Activated CD8-positive, alpha-beta T cell treated with anti-CD3 and anti-CD28 coated beads for 36 hours (primary cell): ENCODE measurements around the gene RFTN1. TPM values are rescaled to one million over a fixed set of nuclear protein-coding genes. Genes with fewer than 3 reads are reported as not detected.

ENCODE experiments used
- ATAC-seq: fragments of 200-7000 bp; cut with Tn5 transposase; one replicate; pipeline ENCODE4 v1.10.0; 2021; ENCODE audit warnings: mild to moderate bottlenecking, moderate library complexity
- CTCF ChIA-PET: fragments of 350-600 bp; sonication (Branson Sonifier 250); formaldehyde crosslinking; loops from one replicate; lab custom pipeline; 2021; ENCODE audit warnings: antibody characterized with exemption; lab: Charles Lee
- POLR2A ChIA-PET: fragments of 350-600 bp; sonication (Branson Sonifier 250); formaldehyde crosslinking; loops from one replicate; lab custom pipeline; 2021; ENCODE audit warnings: antibody characterized with exemption; lab: Charles Lee
- DNase-seq: peaks from one replicate; pipeline ENCODE4 v3.0.0-alpha.2; 2020
- H3K27ac Mint-ChIP-seq: one replicate; pipeline ENCODE4 v1.8.0; 2021; ENCODE audit warnings: mild to moderate bottlenecking, mixed read lengths
- H3K27me3 Mint-ChIP-seq: one replicate; pipeline ENCODE4 v1.8.0; 2021; ENCODE audit warnings: mixed read lengths
- H3K36me3 Mint-ChIP-seq: one replicate; pipeline ENCODE4 v1.8.0; 2021; ENCODE audit warnings: low read depth, mixed read lengths
- H3K4me1 Mint-ChIP-seq: one replicate; pipeline ENCODE4 v1.8.0; 2021; ENCODE audit warnings: low read depth, mixed read lengths
- H3K4me3 Mint-ChIP-seq: one replicate; pipeline ENCODE4 v1.8.0; 2021; ENCODE audit warnings: mild to moderate bottlenecking, moderate library complexity, mixed read lengths
- H3K9me3 Mint-ChIP-seq: one replicate; pipeline ENCODE4 v1.8.0; 2021; ENCODE audit warnings: mixed read lengths
- intact Hi-C: fragments of 100-400 bp; cut with micrococcal nuclease; formaldehyde crosslinking; loops from one replicate; pipeline ENCODE4 v1.10.0; 2022
- total RNA-seq, 2 experiments: library from RNA; stranded (reverse); gene quantifications; one replicate each; pipeline ENCODE4 v1.2.3, GENCODE V29; 2021
- TF ChIP-seq, protein P1 (sequence below): fragments of 200-600 bp; IDR thresholded peaks from one replicate; pipeline ENCODE4 v1.8.0; 2022; ENCODE audit warnings: antibody characterized with exemption, mild to moderate bottlenecking

RFTN1 gene
- total RNA-seq, 2 experiments from 2014 or later: 113 to 125 TPM

DNA sequence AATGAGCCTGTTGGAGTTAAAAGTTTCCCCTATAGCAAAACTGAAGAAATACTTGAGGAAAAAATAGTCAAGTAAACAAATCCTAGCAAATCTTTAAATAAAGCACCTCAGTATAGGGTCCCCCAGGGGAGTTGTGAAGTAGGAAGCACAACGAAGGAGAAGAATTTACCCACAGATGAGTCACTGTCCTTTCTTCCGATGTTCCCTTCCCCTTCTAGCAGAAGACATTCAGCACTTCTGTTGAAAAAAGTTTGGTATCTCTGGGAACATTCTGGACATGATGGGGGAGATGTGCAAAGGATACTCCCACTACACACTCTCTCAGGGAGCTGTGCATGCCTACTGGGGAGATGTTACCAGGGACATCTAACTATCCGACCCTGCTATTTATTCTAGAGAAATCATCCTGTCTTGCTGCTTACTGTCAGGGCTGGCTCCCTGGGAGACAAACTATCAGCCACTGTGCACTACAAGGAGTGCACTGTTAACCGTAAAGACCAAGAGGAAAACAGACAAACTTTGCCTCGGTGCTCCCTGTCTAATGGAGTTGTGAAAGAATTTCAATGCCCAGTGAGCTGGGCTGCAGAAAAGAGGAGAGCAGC is 93.8 kb downstream of the RFTN1 start:
- Mint-ChIP-seq H3K4me3 (no peak overlapping the region), H3K36me3 (peaks cover 18% of the 10 kb centered on the region), H3K27ac (no peak overlapping the region), H3K9me3 (no peaks in the 10 kb centered on the region), H3K27me3 (no peaks in the 10 kb centered on the region), H3K4me1 (peaks cover 31% of the 10 kb centered on the region)
- POLR2A ChIA-PET: interaction anchor here (0.8 kb wide), 1 partner anchor 61 kb away, joined by 3 read pairs; no protein-coding TSS in a partner anchor
- DNase-seq: no peak
- intact Hi-C loops: no loop called here
- CTCF ChIA-PET: no interaction called here
- no peak for ATAC-seq
- TF ChIP-seq, protein P1, sequence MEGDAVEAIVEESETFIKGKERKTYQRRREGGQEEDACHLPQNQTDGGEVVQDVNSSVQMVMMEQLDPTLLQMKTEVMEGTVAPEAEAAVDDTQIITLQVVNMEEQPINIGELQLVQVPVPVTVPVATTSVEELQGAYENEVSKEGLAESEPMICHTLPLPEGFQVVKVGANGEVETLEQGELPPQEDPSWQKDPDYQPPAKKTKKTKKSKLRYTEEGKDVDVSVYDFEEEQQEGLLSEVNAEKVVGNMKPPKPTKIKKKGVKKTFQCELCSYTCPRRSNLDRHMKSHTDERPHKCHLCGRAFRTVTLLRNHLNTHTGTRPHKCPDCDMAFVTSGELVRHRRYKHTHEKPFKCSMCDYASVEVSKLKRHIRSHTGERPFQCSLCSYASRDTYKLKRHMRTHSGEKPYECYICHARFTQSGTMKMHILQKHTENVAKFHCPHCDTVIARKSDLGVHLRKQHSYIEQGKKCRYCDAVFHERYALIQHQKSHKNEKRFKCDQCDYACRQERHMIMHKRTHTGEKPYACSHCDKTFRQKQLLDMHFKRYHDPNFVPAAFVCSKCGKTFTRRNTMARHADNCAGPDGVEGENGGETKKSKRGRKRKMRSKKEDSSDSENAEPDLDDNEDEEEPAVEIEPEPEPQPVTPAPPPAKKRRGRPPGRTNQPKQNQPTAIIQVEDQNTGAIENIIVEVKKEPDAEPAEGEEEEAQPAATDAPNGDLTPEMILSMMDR: no peak

GRCh38 chr3:16417945-16418739 is 95.4 kb downstream of the RFTN1 start:
- H3K4me1 Mint-ChIP-seq: peaks cover 36% of the 10 kb centered on the region
- TF ChIP-seq, protein P1: no peak
- H3K27me3 Mint-ChIP-seq: no peaks in the 10 kb centered on the region
- no peak for DNase-seq
- POLR2A ChIA-PET: interaction anchor here (1.1 kb wide), 1 partner anchor 22 kb away, joined by 4 read pairs; no protein-coding TSS in a partner anchor
- H3K36me3 Mint-ChIP-seq: peaks cover 28% of the 10 kb centered on the region
- no peak for ATAC-seq
- no peak overlapping the region for H3K27ac Mint-ChIP-seq
- H3K4me3 Mint-ChIP-seq: no peak overlapping the region
- CTCF ChIA-PET: no interaction called here
- intact Hi-C loops: no loop called here
- no peaks in the 10 kb centered on the region for H3K9me3 Mint-ChIP-seq

- ChIA-PET POLR2A (no interaction called here), CTCF (no interaction called here)
- no peak for DNase-seq
- Mint-ChIP-seq H3K9me3 (no peaks in the 10 kb centered on the region), H3K27ac (no peak overlapping the region), H3K27me3 (no peaks in the 10 kb centered on the region), H3K36me3 (peaks cover 31% of the 10 kb centered on the region), H3K4me1 (peaks cover 55% of the 10 kb centered on the region), H3K4me3 (no peak overlapping the region)
- TF ChIP-seq, protein P1: no peak
- no peak for ATAC-seq
- intact Hi-C loops: no loop called here
Measured at GRCh38 chr3:16415911-16416476, 97.5 kb downstream of the RFTN1 start.

DNA sequence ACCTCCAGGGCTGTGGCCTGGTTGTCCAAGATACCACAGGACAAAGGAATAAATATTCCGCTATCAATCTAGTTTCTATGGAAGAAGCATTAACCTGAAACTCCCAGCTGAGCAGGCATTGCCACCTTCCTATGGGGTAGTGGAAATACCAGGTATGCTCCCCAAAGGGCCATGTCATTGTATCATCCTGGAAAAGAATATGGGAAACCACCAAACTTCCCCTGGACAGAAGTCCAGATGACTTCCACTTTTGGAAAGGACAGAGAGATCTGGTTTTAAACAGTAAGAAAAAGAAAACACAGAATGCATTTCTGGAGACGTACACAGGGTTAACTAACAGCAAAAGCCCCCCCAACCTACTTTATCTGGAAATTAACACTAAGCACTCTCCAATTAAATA is 100.2 kb downstream of the RFTN1 start:
- no peak for DNase-seq
- no peak overlapping the region for H3K4me3 Mint-ChIP-seq
- ChIA-PET POLR2A (no interaction called here), CTCF (no interaction called here)
- no peak for ATAC-seq
- no peaks in the 10 kb centered on the region for H3K27me3 Mint-ChIP-seq
- H3K27ac Mint-ChIP-seq: no peak overlapping the region
- no peaks in the 10 kb centered on the region for H3K9me3 Mint-ChIP-seq
- H3K4me1 Mint-ChIP-seq: peaks cover 50% of the 10 kb centered on the region
- peaks cover 35% of the 10 kb centered on the region for H3K36me3 Mint-ChIP-seq
- intact Hi-C loops: no loop called here
- TF ChIP-seq, protein P1: no peak
